ENCODE results near the gene ELMO1.
A peak's percentile ranks its signal among the peaks of the same experiment; 100 is the strongest.

Gene ELMO1

DNA sequence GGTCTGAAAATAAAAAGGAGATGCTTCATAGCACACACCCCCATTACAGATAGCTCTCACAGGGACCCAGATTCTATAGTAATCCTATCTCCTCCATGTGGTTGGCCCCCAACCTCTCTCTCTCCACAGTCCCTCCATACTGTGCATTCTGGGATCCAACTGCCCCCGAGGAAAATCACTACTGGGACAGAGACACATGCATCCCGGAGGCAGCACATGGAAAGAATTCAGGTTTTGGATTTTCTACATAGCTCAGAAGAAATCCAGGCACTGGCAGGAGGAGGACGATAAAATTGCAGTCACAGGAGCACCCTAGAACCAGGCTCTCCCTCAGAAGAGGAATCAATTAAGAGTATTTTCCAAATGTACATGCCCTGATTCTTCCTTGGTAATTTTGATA is 239.5 kb downstream of the ELMO1 start:
- DNase-seq: no peak

GRCh38 chr7:37208528-37208927 is 240.1 kb downstream of the ELMO1 start:
- DNase-seq: peak; percentile 13 to 23

GRCh38 chr7:37206192-37206591 is 242.5 kb downstream of the ELMO1 start:
- no peak for DNase-seq

DNA sequence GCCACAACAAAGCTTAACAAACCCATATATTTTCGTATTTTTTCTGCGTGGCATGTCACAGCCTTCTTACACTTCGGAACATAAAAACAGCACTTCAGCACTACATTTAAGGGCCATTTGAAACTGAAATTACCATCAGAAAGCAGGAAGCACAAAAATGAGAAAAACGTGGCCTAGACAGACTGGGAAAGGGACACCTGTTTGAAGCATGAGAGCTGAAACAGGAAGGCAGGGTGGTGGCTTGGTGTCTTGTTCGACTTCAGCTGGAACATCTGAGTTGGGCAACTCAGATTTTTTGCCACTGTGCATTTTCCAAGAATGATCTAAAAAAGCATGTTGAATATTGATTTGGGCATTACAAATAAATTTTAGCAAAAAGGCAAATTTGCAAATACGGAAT is 243.2 kb downstream of the ELMO1 start:
- no peak for DNase-seq

DNA sequence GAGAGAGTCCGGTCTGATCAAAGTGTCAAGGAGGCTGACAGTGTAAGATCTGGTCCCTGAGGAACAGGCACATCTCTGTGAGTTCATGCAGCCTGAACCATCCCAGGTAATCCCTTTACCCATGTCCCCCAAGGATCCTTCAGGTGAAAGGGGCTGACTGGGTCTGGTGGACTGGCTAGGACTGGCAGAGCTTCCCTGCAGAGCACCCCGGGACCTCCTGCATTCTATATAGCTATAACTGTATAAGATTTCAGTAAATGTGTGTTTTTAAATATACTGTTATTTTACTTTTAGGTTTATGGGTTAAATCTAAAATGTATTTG is 246.8 kb downstream of the ELMO1 start:
- DNase-seq: no peak

GRCh38 chr7:37201003-37201875 is 247.4 kb downstream of the ELMO1 start:
- DNase-seq: peak; percentile 27 to 28

DNA sequence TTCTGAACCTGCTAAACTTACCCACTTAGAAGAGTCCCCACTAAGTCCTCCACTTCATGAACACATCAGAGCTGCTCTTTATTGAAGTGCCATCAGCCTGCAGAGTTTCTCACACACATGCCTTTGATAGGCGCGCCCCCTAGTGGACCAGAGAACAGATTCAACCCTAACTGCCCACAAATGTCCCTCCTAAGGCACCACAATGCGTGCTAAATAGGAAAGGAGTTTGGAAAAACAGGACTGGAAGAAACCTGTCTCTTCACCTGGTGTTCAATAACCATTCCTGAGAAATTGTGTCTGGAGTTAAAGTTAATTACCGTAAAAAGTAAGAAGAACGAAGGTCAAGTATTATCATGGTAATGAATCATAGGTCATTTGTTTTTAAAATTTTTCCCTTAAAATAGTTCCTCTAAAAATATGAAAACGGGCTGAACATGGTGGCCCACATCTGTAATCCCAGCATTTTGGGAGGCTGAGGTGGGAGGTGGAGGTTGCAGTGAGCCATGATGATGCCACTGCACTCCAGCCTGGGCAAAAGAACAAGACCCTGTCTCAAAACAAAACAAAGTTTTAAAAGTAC is 249.7 kb downstream of the ELMO1 start:
- DNase-seq: peak; percentile 67 to 71

- no peak for DNase-seq
Observed at GRCh38 chr7:37198041-37198905, 250.4 kb downstream of the ELMO1 start.

DNA sequence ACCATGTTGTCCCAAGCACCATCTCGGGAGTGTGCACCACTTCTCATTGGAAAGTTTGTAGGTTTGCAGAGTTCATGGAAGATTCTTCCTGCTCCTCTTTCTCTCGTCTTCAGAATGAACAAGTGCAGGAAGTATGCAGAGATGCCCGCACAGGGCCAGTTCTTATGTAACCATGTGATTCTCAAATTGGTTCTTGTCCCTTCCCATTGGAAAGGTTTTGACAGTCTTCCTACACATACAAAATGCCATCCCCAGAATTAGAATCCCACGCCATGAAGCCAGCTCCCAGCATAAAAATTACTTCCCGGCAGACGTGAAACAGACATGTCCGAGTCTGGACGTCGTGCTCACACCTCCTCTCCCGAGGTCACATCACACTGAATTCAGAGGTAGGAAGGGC is 251.6 kb downstream of the ELMO1 start:
- no peak for DNase-seq

DNA sequence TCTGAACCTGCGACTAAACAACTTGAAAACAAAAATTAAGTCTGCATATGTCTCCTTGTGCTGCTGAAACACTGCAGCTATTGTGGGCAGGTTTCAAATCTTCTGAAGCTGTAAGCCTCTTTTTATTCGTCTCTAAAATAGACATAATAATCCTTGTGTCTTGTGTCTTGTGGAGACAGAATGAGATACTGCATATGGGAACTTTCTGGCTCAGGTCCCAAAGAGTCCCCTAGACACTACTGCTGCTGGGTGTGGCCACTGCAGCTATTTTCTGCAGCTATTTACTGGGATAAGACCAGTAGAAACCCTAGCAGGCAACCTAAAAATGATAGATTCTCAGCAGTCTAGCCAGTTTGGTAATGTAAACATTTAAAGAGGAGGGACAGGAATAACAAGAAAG is 252.0 kb downstream of the ELMO1 start:
- no peak for DNase-seq

DNA sequence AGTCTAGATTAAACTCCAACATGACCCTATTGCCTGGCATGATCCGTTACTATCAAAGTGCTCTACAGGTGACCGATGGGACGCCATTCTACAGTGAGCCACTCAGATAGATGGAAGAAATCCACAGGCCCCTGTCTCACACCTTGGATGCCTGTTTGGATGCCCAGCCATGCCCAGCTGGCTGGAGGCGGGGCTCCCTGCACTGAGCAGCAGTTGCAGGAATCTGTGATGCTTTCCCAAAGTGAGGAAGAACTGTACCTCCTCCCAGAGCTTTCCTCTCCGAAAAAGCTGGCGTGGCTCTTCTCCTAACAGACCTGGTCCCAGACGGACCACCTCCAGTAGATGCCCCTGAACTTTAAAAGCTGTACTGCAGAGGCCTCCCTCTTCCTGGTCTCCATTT is 253.3 kb downstream of the ELMO1 start:
- DNase-seq: no peak

DNA sequence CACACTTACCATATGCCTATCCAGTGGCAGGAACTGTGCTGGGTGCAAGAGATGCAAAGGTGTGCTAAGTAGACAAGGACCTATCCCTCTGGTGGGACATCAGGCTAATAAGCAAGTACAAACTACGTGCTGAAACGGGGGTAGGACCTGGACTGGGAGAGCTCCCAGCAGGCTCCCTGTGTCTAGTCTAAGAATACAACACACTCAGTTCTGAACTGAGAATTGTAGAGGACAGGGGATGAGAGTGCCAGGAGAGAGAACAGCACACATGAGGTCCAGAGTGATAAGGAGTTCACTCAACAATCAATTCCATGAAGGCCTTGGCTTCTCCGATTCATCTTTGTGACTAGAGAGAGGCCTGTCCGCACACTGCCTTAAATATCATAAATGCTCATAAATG is 253.7 kb downstream of the ELMO1 start:
- DNase-seq: no peak

DNA sequence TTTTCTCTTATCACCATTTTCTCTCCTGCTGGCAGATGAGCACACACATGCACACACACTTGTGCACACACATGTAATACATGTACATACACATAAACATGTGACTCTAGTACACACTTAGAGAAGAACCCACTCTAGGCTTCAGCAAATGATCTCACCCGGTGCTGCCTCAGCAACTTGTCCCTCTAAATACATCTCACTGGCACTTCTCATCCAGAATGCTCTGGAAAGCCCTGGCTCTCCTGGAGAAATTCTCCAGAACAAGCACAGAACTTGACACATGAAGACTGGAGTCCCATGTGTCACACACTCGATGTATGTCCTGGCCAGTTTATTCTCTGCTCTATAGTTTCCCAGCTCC is 254.9 kb downstream of the ELMO1 start:
- DNase-seq: no peak

DNA sequence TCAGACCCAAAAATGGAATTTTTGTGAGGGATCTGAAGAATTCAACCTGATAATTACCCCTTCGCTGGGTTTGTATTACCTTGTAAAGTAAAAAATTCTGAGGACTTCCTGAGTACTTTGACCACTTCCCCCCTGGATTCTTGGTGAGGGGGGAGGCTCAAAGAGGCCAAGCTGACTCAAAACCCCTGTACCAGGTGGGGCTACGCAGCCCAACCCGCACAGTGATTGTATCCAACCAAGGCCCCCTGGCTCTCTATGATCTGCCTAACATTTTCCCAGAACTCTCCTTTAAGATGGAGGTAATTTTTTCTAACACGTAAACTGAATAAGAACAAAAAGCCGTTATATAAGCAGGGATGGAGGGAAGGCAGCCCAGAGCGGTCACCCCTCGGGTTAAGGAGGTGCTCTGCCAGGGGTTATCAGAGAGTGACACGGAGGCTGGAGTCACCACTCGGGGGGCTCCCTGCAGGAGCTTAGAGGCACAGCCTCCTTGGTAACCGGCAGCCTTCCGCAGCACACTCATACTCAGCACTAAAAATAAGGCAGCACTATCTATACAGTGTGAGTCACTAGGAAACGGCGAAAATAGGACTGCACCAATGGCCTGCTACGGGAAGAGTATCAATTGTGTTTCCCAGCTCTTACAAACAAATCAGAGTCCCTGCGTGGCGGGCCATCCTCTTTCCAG is 255.4 kb downstream of the ELMO1 start:
- DNase-seq: no peak

- no peak for DNase-seq
Observed at GRCh38 chr7:37191797-37192196, 256.9 kb downstream of the ELMO1 start.

- no peak for DNase-seq
Observed at GRCh38 chr7:37187179-37187578, 261.5 kb downstream of the ELMO1 start.

DNA sequence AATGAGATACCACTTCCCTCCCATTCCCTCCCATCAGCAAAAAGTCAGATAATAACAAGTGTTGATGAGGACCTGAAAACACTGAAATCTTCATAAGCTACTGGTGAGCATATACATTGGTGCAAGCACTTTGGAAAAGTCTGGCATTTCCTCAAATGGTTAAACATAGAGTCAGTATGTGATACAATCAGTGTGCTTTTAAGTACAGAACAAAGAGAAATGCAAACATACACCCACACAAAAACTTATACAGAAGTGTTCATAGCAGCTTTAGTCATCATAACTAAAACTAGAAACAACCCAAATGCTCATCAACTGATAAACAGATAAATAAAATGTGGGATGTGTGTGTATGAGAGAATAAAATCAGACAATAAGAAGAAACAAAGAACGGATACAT is 261.9 kb downstream of the ELMO1 start:
- no peak for DNase-seq

GRCh38 chr7:37181550-37181932 is 267.1 kb downstream of the ELMO1 start:
- no peak for DNase-seq

- DNase-seq: no peak
Observed at GRCh38 chr7:37180828-37181549, 267.7 kb downstream of the ELMO1 start.

DNA sequence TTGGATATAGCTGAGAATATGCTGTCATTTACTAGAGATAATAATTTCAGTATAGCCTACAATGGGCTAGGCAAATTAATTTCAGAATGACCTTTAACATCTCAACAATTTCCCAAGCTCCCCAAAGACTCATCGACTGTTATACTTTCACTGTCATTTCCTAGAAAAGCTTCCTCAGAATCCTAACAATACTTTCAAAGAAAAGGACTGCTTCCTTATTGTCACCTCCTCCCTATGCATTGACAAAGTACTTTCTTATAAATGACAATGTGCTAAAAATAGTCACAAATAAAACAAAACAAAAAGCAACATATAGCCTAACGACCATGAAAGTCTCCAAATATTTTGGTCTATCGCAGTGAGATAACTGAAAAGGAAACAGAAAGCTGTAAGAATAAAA is 272.6 kb downstream of the ELMO1 start:
- DNase-seq: no peak

DNA sequence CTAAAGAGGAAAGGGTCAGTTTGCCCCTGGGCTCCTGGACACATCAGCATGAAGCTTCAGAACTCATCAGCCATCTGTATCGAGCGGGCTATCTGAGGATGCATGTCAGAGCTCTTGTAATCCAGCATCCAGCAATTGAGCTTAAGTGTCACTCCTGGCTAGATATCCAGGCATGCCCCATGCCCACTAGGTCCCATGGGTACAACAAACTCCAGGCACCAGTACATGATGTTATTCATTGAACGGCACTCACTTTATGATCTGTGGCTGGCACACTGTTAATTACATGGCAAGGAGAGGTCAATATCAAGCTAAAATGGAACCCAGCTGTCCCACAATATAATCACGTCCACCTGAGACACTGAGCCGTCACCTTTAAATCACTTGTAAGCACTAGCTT is 274.2 kb downstream of the ELMO1 start:
- no peak for DNase-seq

DNA sequence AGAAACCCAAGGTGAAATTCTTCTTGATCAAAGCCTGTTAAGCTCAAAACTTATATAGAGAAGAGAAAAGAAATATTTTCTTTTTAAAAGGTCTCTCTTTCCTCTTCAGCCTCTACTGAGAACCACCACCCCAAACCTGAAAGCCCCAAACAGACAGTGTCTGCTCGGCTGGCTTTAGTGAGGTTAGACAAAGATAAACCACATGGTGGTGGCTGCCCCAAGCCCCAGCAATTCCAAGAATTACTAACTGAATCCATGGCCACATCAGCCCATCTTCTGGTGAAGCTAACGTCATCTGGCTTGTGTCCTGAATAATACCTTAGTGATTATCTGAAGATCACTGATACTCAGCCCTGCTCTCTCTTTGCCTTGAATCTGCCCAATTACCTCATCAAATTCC is 275.0 kb downstream of the ELMO1 start:
- DNase-seq: no peak

- no peak for DNase-seq
Observed at GRCh38 chr7:37162106-37162505, 286.6 kb downstream of the ELMO1 start.
